Measurements from ENCODE around the gene MTMR2. TPM values are rescaled to one million over a fixed set of nuclear protein-coding genes. Genes with fewer than 3 reads are reported as not detected.
A peak's percentile ranks its signal among the peaks of the same experiment; 100 is the strongest.

MTMR2 gene
- polyA plus RNA-seq, 1 donor from 2014 or later: 30.9 TPM

GRCh38 chr11:95792700-95793099 lies 131.2 kb downstream of the MTMR2 start:
- Histone ChIP-seq H3K27ac (ENCODE audit: low read length) (no peak overlapping the region), H3K36me3 (ENCODE audit: insufficient read depth, low read length) (no peaks in the 10 kb centered on the region), H3K79me2 (replicated peaks; ENCODE audit: insufficient read depth, low read length) (peaks cover 64% of the 10 kb centered on the region), H3K9me2 (ENCODE audit: insufficient read depth, low read length) (no peaks in the 10 kb centered on the region), H3K27me3 (ENCODE audit: insufficient read depth, low read depth, low read length) (no peaks in the 10 kb centered on the region), H3K9me3 (ENCODE audit: low read length) (no peaks in the 10 kb centered on the region), H4K20me1 (ENCODE audit: insufficient read depth) (peaks cover 4% of the 10 kb centered on the region), H3F3A (ENCODE audit: insufficient read depth, low read length, poor library complexity, severe bottlenecking) (no peaks in the 10 kb centered on the region), H3K9ac (ENCODE audit: low read length) (no peak overlapping the region), H2AFZ (ENCODE audit: low read depth, low read length) (no peak overlapping the region), H3K4me2 (ENCODE audit: low read length) (peak overlapping the region; percentile 14), H3K4me3 (ENCODE audit: low read length) (peak overlapping the region; percentile 89)
- TF ChIP-seq EP300 (conservative IDR thresholded peaks at IDR 0.05; ENCODE audit: poor library complexity, severe bottlenecking): no peak
- TF ChIP-seq POLR2AphosphoS5 (IDR thresholded peaks at IDR 0.05): no peak
- TF ChIP-seq, protein P1, sequence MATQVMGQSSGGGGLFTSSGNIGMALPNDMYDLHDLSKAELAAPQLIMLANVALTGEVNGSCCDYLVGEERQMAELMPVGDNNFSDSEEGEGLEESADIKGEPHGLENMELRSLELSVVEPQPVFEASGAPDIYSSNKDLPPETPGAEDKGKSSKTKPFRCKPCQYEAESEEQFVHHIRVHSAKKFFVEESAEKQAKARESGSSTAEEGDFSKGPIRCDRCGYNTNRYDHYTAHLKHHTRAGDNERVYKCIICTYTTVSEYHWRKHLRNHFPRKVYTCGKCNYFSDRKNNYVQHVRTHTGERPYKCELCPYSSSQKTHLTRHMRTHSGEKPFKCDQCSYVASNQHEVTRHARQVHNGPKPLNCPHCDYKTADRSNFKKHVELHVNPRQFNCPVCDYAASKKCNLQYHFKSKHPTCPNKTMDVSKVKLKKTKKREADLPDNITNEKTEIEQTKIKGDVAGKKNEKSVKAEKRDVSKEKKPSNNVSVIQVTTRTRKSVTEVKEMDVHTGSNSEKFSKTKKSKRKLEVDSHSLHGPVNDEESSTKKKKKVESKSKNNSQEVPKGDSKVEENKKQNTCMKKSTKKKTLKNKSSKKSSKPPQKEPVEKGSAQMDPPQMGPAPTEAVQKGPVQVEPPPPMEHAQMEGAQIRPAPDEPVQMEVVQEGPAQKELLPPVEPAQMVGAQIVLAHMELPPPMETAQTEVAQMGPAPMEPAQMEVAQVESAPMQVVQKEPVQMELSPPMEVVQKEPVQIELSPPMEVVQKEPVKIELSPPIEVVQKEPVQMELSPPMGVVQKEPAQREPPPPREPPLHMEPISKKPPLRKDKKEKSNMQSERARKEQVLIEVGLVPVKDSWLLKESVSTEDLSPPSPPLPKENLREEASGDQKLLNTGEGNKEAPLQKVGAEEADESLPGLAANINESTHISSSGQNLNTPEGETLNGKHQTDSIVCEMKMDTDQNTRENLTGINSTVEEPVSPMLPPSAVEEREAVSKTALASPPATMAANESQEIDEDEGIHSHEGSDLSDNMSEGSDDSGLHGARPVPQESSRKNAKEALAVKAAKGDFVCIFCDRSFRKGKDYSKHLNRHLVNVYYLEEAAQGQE (IDR thresholded peaks at IDR 0.05; ENCODE audit: borderline replicate concordance): no peak
- TF ChIP-seq SMC3 (conservative IDR thresholded peaks at IDR 0.05; ENCODE audit: poor library complexity): no peak
- TF ChIP-seq CTCF (IDR thresholded peaks at IDR 0.05; ENCODE audit: poor library complexity, severe bottlenecking): no peak
- no peak for TF ChIP-seq MXI1 (conservative IDR thresholded peaks at IDR 0.05; ENCODE audit: poor library complexity, severe bottlenecking)
- no peak for TF ChIP-seq TAF1 (IDR thresholded peaks at IDR 0.05; ENCODE audit: low read depth)
- no peak for TF ChIP-seq EZH2 (IDR thresholded peaks at IDR 0.05; ENCODE audit: borderline replicate concordance, insufficient read depth, low read length, poor library complexity, severe bottlenecking)
- TF ChIP-seq RAD21 (conservative IDR thresholded peaks at IDR 0.05): no peak

DNA sequence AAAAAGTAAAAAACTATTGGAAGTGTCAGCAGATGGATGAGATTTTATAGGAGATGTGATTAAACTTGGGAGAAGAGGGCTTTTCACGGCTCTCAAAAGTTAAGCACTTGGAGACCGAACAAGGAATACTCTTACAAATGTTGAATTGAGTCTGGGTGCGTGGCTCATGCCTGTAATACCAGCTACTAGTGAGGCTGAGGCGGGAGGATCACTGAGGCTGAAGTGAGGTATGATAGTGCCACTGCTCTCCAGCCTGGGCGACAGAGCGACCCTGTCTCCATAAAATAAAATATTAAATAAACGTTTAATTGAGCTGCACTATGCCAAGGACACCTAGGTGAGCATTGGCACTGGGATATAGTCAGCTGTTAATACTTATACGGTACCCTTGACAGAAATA lies 131.7 kb downstream of the MTMR2 start:
- Histone ChIP-seq H3K9me3 (ENCODE audit: low read length) (no peaks in the 10 kb centered on the region), H3K9ac (ENCODE audit: low read length) (no peak overlapping the region), H3K79me2 (replicated peaks; ENCODE audit: insufficient read depth, low read length) (peaks cover 65% of the 10 kb centered on the region), H2AFZ (ENCODE audit: low read depth, low read length) (no peak overlapping the region), H3K27ac (ENCODE audit: low read length) (no peak overlapping the region), H3K9me2 (ENCODE audit: insufficient read depth, low read length) (no peaks in the 10 kb centered on the region), H3K4me2 (ENCODE audit: low read length) (peak overlapping the region; percentile 14), H3K36me3 (ENCODE audit: insufficient read depth, low read length) (no peaks in the 10 kb centered on the region), H3K4me3 (ENCODE audit: low read length) (peak overlapping the region; percentile 89), H3K27me3 (ENCODE audit: insufficient read depth, low read depth, low read length) (no peaks in the 10 kb centered on the region), H3F3A (ENCODE audit: insufficient read depth, low read length, poor library complexity, severe bottlenecking) (no peaks in the 10 kb centered on the region), H4K20me1 (ENCODE audit: insufficient read depth) (peaks cover 4% of the 10 kb centered on the region)
- TF ChIP-seq, protein P1 (IDR thresholded peaks at IDR 0.05; ENCODE audit: borderline replicate concordance): no peak
- TF ChIP-seq POLR2AphosphoS5 (IDR thresholded peaks at IDR 0.05) (no peak), SMC3 (conservative IDR thresholded peaks at IDR 0.05; ENCODE audit: poor library complexity) (no peak), CTCF (IDR thresholded peaks at IDR 0.05; ENCODE audit: poor library complexity, severe bottlenecking) (no peak), TAF1 (IDR thresholded peaks at IDR 0.05; ENCODE audit: low read depth) (no peak), EZH2 (IDR thresholded peaks at IDR 0.05; ENCODE audit: borderline replicate concordance, insufficient read depth, low read length, poor library complexity, severe bottlenecking) (no peak), EP300 (conservative IDR thresholded peaks at IDR 0.05; ENCODE audit: poor library complexity, severe bottlenecking) (no peak), RAD21 (conservative IDR thresholded peaks at IDR 0.05) (no peak), MXI1 (conservative IDR thresholded peaks at IDR 0.05; ENCODE audit: poor library complexity, severe bottlenecking) (no peak)
